CD4-positive, alpha-beta T cell treated with Interleukin-21 for 1 hour (primary cell): ENCODE results near the gene HM13.
"Not testable (repeated sequence)": the region's sequence is repeated elsewhere in the genome, so short reads cannot be mapped to it uniquely, and the experiment has no call there.

Source experiments
- DNase-seq: peaks from one replicate; pipeline ENCODE4 v3.0.0-alpha.2; 2020

HM13 gene

DNA sequence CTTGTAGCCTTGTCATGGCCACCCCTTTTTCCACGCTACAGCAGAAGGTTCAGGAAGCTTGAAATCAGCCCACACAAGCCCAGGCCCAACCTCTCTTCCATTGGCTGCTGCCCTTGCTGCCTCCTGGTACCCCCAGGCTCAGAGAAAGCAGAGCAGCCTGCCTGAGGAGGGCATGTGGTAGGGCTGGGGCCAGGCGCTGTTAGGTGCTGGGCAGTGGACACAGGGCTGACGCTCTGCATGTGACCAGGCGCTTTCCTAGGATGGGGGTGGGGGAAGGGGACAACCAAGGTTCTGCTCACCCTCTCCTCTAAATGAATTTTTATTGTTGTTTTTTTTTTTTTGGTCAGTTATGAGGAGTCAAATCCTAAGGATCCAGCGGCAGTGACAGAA lies 54.5 kb downstream of the HM13 start:
- no peak for DNase-seq

GRCh38 chr20:31569163-31570020 lies 55.1 kb downstream of the HM13 start:
- peak; percentile 74 for DNase-seq

GRCh38 chr20:31570021-31570463 lies 55.8 kb downstream of the HM13 start:
- DNase-seq, result no peak

GRCh38 chr20:31570735-31571617 lies 56.7 kb downstream of the HM13 start:
- no peak for DNase-seq

DNA sequence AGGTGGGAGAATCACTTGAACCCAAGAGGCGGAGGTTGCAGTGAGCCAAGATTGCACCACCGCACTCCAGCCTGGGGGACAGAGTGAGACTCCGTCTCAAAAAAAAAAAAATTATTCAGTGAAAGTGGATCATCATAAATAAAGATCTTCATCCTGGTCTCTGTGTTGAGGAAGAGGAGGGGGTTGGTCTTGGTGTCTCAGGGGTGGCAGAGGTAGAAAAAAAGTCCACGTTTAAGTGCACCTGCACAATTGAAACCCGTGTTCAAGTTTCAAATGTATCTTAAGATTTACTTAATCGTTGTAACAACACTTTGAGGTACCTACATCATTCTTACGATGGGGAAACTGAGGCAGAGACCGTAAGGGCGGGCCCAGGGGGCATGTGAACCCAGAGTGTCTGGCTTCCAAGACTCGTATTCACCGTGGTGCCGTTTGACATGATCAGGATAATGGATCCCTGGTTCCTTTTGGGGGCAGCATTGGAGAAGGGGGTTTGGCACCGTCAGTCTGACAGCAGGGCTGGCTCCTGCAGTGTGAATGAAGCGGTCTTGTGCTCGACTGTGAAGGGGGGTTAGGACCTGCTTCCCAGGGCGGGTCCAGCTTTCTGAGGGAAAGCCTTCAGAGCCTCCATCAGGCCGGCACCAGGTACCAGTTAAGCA lies 57.9 kb downstream of the HM13 start:
- DNase-seq, result no peak

GRCh38 chr20:31572701-31573554 lies 58.7 kb downstream of the HM13 start:
- peak; percentile 90 for DNase-seq

- DNase-seq, result no peak
Observed at GRCh38 chr20:31573555-31574321, 59.5 kb downstream of the HM13 start.

GRCh38 chr20:31574986-31575385 lies 60.7 kb downstream of the HM13 start:
- not testable (repeated sequence) for DNase-seq

GRCh38 chr20:31576751-31577150 lies 62.5 kb downstream of the HM13 start:
- DNase-seq, result no peak

DNA sequence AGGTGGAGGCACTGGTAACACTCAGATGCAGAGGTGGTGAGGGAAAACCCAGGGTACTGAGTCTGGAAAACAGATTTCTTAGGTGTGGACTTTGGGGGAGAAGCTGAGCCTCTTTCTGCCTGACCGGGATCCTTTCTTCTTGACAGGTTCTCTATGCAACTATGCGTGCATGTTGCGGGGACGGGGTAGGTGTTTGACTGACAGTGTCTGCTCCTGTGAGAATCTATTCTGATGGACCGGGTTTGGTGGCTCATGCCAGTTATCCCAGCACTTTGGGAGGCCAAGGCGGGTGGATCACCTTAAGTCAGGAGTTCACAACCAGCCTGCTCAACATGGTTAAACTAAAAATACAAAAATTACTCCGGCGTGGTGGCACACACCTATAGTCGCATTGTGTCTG lies 63.0 kb downstream of the HM13 start:
- DNase-seq, result no peak

GRCh38 chr20:31578448-31579138 lies 64.4 kb downstream of the HM13 start:
- DNase-seq, result no peak

GRCh38 chr20:31579245-31579644 lies 65.0 kb downstream of the HM13 start:
- DNase-seq, result no peak

DNA sequence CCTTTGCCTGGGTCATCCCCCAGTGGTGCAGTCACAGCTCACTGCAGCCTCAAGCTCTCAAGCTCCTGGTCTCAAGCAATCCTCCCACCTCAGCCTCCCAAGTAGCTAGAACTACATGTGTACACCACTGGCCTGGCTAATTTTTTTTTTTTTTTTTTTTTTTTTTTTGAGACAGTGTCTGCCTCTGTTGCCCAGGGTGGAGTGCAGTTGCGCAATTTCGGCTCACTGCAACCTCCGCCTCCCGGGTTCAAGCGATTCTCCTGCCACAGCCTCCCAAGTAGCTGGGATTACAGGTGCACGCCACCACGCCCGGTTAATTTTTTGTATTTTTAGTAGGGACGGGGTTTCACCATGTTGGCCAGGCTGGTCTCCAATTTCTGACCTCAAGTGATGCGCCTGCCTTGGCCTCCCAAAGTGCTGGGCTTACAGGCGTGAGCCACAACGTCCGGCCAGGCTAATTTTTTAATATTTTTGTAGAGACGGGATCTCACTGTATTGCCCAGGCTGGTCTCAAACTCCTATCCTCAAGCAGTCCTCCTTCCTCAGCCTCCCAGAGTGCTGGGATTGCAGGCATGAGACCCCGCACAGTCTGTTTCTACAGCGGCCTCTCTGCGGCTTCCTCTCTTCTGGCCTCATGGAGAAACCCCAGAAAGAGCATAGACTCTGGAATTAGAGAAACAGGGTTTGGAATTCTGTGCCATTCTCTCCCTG lies 65.9 kb downstream of the HM13 start:
- DNase-seq, result not testable (repeated sequence)

GRCh38 chr20:31580706-31581105 lies 66.5 kb downstream of the HM13 start:
- no peak for DNase-seq

GRCh38 chr20:31581391-31581790 lies 67.1 kb downstream of the HM13 start:
- DNase-seq, result no peak

GRCh38 chr20:31587545-31588389 lies 73.5 kb downstream of the HM13 start:
- DNase-seq, result no peak

DNA sequence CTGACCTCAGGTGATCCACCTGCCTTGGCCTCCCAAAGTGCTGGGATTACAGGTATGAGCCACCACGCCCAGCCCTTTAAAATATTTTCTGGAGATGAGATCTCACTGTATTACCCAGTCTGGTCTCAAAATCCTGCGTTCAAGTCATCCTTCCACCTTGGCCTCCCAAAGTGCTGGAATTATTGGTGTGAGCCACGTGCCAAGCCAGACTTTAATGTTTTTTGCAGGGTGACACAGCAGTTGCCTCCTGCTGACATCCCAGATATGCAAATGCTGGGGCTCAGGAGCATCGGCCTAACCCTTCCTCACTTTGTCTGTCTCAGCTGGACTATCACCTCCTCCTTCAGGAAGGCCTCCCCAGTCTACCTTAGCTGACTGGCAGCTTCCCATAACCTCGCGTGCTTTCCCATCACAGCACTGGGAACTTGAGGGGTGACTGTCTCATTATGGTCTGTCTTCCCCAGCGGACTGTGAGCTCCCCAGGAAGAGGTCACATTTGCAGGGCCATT lies 76.5 kb downstream of the HM13 start:
- no peak for DNase-seq

GRCh38 chr20:31593221-31594001 lies 79.2 kb downstream of the HM13 start:
- no peak for DNase-seq
